ENCODE measurements around the gene TMCC1. TPM values are rescaled to one million over a fixed set of nuclear protein-coding genes. Genes with fewer than 3 reads are reported as not detected.

Gene TMCC1
- total and polyA plus RNA-seq, 2 donors (not counting 1 experiment from before 2014, with no cell fraction given): 8.5 to 32.2 TPM

DNA sequence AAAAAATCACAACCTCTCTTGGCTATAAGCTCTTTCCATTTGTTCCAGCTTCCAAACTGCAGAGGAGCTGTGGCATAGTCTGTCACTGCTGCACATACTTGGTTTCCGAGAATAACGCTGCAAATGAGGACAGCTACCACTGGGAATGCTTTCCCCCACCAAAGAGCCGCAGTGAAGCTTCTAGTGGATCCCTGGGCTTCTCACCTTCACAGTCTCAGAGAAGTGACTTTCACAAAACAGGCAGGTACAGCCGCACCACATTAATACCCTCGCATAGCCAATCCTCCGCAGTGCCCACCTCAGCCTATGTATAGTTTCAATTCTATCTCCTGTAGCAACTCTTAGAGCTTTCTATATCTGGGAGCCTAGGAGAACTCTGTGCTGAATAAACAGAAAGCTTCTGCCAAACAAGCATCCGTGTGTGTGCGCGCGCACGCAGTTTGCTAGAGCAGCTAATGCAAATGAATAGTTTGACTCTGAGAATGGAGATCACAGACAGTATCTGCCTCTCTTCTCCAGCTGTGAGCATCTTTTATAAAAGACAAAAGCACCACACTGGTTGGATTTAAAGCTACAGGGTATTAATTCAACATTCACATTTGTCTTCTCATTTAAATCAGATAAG lies 205.1 kb downstream of the TMCC1 start:
- 98% methylated on average over 6 of the region's 11 CpGs for WGBS (ENCODE audit: insufficient coverage)
- DNase-seq (no peak), ATAC-seq (ENCODE audit: low read depth) (no peak)
- peaks cover 6% of the 10 kb centered on the region for H3K4me1 Mint-ChIP-seq
- Histone ChIP-seq H3K27ac (ENCODE audit: low read length in 2 of 2) (no peak overlapping the region), H4K20me1 (ENCODE audit: control insufficient read depth, insufficient read depth, low read length, poor library complexity, severe bottlenecking) (no peaks in the 10 kb centered on the region), H3K79me2 (ENCODE audit: control insufficient read depth, insufficient read depth, low read length) (peaks cover 19% of the 10 kb centered on the region), H3K4me2 (replicated peaks; ENCODE audit: low read depth, low read length, poor library complexity, severe bottlenecking) (no peak overlapping the region), H2AFZ (ENCODE audit: insufficient read depth, low read depth, low read length, poor library complexity, severe bottlenecking) (no peak overlapping the region), H3K36me3 (replicated peaks in 1 of 2; ENCODE audit: control extremely low read depth in 1 of 2, control insufficient read depth in 1 of 2, extremely low read depth in 1 of 2, insufficient read depth in 2 of 2, low read length in 1 of 2) (peaks cover 0 to 1% of the 10 kb centered on the region in 2 experiments), H3K4me1 (ENCODE audit: control insufficient read depth in 2 of 2, insufficient read depth in 2 of 2, low read length in 2 of 2) (peaks cover 3 to 4% of the 10 kb centered on the region in 2 donors), H3K4me3 (ENCODE audit: control extremely low read depth in 1 of 5, extremely low read depth in 1 of 5, insufficient read depth in 1 of 5, low read depth in 2 of 5, low read length in 4 of 5) (no peak overlapping the region), H3K27me3 (replicated peaks in 1 of 4; ENCODE audit: control extremely low read depth in 1 of 4, control insufficient read depth in 3 of 4, insufficient read depth in 4 of 4, low read length in 3 of 4) (no peaks in the 10 kb centered on the region), H3K9me3 (ENCODE audit: control extremely low read depth in 1 of 3, control insufficient read depth in 2 of 3, insufficient read depth in 1 of 3, low read length in 2 of 3) (peaks cover 0 to 1% (median 0%) of the 10 kb centered on the region in 3 donors), H3K9ac (ENCODE audit: low read length) (no peak overlapping the region)
- no peak overlapping the region for H3K27ac Mint-ChIP-seq
- POLR2A ChIA-PET: no interaction called here
- intact Hi-C loops (cut with micrococcal nuclease): no loop called here
- CTCF ChIA-PET: interaction anchor here (0.7 kb wide), 1 partner anchor 39 kb away, joined by 3 read pairs; no protein-coding TSS in a partner anchor
- no peak for TF ChIP-seq EZH2 (IDR thresholded peaks at IDR 0.05; ENCODE audit: borderline replicate concordance, insufficient read depth, low read depth, low read length, poor library complexity, severe bottlenecking)
- TF ChIP-seq, protein P1, sequence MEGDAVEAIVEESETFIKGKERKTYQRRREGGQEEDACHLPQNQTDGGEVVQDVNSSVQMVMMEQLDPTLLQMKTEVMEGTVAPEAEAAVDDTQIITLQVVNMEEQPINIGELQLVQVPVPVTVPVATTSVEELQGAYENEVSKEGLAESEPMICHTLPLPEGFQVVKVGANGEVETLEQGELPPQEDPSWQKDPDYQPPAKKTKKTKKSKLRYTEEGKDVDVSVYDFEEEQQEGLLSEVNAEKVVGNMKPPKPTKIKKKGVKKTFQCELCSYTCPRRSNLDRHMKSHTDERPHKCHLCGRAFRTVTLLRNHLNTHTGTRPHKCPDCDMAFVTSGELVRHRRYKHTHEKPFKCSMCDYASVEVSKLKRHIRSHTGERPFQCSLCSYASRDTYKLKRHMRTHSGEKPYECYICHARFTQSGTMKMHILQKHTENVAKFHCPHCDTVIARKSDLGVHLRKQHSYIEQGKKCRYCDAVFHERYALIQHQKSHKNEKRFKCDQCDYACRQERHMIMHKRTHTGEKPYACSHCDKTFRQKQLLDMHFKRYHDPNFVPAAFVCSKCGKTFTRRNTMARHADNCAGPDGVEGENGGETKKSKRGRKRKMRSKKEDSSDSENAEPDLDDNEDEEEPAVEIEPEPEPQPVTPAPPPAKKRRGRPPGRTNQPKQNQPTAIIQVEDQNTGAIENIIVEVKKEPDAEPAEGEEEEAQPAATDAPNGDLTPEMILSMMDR (IDR thresholded peaks at IDR 0.05): no peak
- no peaks in the 10 kb centered on the region for H3K27me3 Mint-ChIP-seq
- H3K9me3 Mint-ChIP-seq (ENCODE audit: insufficient read depth): no peaks in the 10 kb centered on the region
- H3K4me3 Mint-ChIP-seq: no peak overlapping the region

DNA sequence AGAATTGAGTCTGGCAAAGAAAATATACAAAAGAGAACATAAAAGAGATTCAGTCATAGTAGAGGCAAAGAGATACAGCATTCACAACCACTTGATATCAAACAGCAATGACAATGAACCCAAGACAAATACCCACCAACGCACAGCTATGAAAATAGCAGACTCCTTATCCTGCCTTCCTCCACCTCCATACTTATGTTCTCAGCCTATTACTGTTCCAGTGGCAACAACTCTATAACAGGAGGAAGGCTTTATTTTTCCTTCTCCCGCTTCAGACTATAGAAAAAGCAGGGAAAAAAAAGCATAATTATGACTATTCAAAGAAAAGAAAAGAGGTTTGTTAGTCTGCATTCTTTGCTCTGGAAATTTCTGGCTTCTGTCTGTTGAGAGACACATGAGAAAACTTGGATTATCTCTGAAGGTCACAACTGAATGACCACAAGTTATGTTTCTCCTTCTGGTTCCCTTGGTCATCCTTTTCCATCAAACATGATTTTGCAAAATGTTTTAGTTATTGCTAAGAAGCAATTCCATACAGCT lies 205.9 kb downstream of the TMCC1 start:
- WGBS (ENCODE audit: insufficient coverage): no CpG with 5 or more reads among the region's 2 CpGs
- Mint-ChIP-seq H3K9me3 (ENCODE audit: insufficient read depth) (no peaks in the 10 kb centered on the region), H3K4me3 (no peak overlapping the region), H3K27me3 (no peaks in the 10 kb centered on the region), H3K4me1 (peaks cover 6% of the 10 kb centered on the region), H3K27ac (no peak overlapping the region)
- ATAC-seq (ENCODE audit: low read depth) (no peak), DNase-seq (no peak)
- H3K9ac ChIP-seq (ENCODE audit: low read length): no peak overlapping the region
- CTCF ChIA-PET: interaction anchor here (0.7 kb wide), 1 partner anchor 38 kb away, joined by 3 read pairs; no protein-coding TSS in a partner anchor
- H3K79me2 ChIP-seq (ENCODE audit: control insufficient read depth, insufficient read depth, low read length): peaks cover 19% of the 10 kb centered on the region
- TF ChIP-seq, protein P1 (IDR thresholded peaks at IDR 0.05): no peak
- TF ChIP-seq EZH2 (IDR thresholded peaks at IDR 0.05; ENCODE audit: borderline replicate concordance, insufficient read depth, low read depth, low read length, poor library complexity, severe bottlenecking): no peak
- no peak overlapping the region for H3K27ac ChIP-seq (ENCODE audit: low read length in 2 of 2)
- H3K4me2 ChIP-seq (replicated peaks; ENCODE audit: low read depth, low read length, poor library complexity, severe bottlenecking): no peak overlapping the region
- no peak overlapping the region for H3K4me3 ChIP-seq (ENCODE audit: control extremely low read depth in 1 of 5, extremely low read depth in 1 of 5, insufficient read depth in 1 of 5, low read depth in 2 of 5, low read length in 4 of 5)
- no peaks in the 10 kb centered on the region for H4K20me1 ChIP-seq (ENCODE audit: control insufficient read depth, insufficient read depth, low read length, poor library complexity, severe bottlenecking)
- intact Hi-C loops (cut with micrococcal nuclease): no loop called here
- H3K9me3 ChIP-seq (ENCODE audit: control extremely low read depth in 1 of 3, control insufficient read depth in 2 of 3, insufficient read depth in 1 of 3, low read length in 2 of 3): peaks cover 0 to 1% (median 0%) of the 10 kb centered on the region in 3 donors
- H2AFZ ChIP-seq (ENCODE audit: insufficient read depth, low read depth, low read length, poor library complexity, severe bottlenecking): no peak overlapping the region
- POLR2A ChIA-PET: interaction anchor here (0.6 kb wide), 1 partner anchor 104 kb away, joined by 3 read pairs; no protein-coding TSS in a partner anchor
- no peaks in the 10 kb centered on the region for H3K27me3 ChIP-seq (replicated peaks in 1 of 4; ENCODE audit: control extremely low read depth in 1 of 4, control insufficient read depth in 3 of 4, insufficient read depth in 4 of 4, low read length in 3 of 4)
- peaks cover 3 to 4% of the 10 kb centered on the region in 2 donors for H3K4me1 ChIP-seq (ENCODE audit: control insufficient read depth in 2 of 2, insufficient read depth in 2 of 2, low read length in 2 of 2)
- H3K36me3 ChIP-seq (replicated peaks in 1 of 2; ENCODE audit: control extremely low read depth in 1 of 2, control insufficient read depth in 1 of 2, extremely low read depth in 1 of 2, insufficient read depth in 2 of 2, low read length in 1 of 2): peaks cover 0 to 1% of the 10 kb centered on the region in 2 experiments

Data from B cell (primary cell).